ENCODE measurements around the gene GDAP2. TPM values are rescaled to one million over a fixed set of nuclear protein-coding genes. Genes with fewer than 3 reads are reported as not detected.

Gene GDAP2
- total and polyA plus RNA-seq, 3 donors from 2014 or later = 20.0 to 47.6 (median 44.7) TPM

DNA sequence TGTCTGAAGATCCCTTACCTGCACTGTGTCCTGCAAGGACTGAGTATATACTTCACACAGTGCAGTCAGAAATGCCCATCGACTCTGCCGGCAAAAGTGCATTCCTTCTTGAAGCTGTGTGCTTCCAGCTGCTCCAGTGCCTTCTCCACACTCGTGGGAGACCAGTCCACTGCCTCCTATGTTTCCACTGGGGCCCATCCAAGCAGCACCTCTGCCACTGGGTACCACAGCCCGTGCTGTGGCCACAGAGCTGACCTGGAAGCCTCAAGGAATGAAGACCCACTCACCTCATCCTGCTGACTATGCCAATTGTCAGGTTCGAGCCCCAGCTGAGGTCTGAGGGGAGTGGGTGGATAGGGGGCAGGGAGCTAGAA lies 108.1 kb downstream of the GDAP2 start:
- TF ChIP-seq, protein P1, sequence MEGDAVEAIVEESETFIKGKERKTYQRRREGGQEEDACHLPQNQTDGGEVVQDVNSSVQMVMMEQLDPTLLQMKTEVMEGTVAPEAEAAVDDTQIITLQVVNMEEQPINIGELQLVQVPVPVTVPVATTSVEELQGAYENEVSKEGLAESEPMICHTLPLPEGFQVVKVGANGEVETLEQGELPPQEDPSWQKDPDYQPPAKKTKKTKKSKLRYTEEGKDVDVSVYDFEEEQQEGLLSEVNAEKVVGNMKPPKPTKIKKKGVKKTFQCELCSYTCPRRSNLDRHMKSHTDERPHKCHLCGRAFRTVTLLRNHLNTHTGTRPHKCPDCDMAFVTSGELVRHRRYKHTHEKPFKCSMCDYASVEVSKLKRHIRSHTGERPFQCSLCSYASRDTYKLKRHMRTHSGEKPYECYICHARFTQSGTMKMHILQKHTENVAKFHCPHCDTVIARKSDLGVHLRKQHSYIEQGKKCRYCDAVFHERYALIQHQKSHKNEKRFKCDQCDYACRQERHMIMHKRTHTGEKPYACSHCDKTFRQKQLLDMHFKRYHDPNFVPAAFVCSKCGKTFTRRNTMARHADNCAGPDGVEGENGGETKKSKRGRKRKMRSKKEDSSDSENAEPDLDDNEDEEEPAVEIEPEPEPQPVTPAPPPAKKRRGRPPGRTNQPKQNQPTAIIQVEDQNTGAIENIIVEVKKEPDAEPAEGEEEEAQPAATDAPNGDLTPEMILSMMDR (IDR thresholded peaks at IDR 0.05) = no peak
- no peak for TF ChIP-seq POLR2A (IDR thresholded peaks at IDR 0.05)
- WGBS, 2 donors = 56 to 58% methylated on average over 5 of the region's 5 CpGs
- H3K4me3 ChIP-seq = no peak overlapping the region
- H3K4me1 ChIP-seq = peaks cover 9% of the 10 kb centered on the region
- DNase-seq = no peak
- intact Hi-C loops (cut with DNase I; ENCODE audit: low total_unique reads) = no loop called here
- H3K27me3 ChIP-seq = no peaks in the 10 kb centered on the region
- no peak overlapping the region for H3K27ac ChIP-seq
- no peaks in the 10 kb centered on the region for H3K9me3 ChIP-seq
- H3K36me3 ChIP-seq (ENCODE audit: low read depth, missing control alignments) = no peaks in the 10 kb centered on the region

DNA sequence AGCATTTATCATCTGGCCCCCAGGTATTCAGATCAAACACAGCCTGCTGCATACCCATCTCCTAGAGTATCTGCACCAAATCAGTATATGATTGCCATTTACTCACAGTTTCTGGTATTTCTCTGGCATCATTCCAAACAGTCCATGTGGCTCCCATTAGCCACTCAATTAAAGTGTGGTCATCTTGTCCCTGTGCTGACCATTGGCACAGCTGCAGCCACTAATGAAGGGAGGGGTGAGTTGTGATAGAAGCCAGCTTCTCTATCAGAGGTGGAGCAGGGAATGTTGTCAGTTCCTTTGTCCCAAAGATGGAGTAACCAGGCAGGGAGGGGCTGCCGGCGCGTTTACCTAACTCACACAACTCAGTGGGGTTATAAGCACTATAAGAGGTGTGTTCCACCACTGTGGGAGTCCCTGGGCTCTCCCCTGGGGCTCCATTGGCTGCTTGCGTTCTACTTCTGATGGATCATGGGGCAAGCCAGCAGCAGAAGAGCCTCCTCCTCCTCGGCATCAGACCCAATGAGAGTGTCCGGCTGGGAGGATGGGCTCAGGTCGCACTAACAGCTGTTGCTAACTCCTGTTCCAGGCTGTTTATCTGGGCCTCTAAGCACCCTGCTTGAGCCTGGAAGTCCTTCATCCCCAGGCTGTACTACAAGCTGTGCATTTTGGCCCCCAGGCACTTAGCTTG lies 108.6 kb downstream of the GDAP2 start:
- Histone ChIP-seq H3K4me1 (peaks cover 9% of the 10 kb centered on the region), H3K4me3 (no peak overlapping the region), H3K27ac (no peak overlapping the region), H3K9me3 (no peaks in the 10 kb centered on the region), H3K36me3 (ENCODE audit: low read depth, missing control alignments) (no peaks in the 10 kb centered on the region), H3K27me3 (no peaks in the 10 kb centered on the region)
- TF ChIP-seq, protein P1 (IDR thresholded peaks at IDR 0.05) = no peak
- intact Hi-C loops (cut with DNase I; ENCODE audit: low total_unique reads) = no loop called here
- 75% methylated on average over 7 of the region's 7 CpGs; no CpG with 5 or more reads in 1 of the 2 donors for WGBS, 2 donors
- no peak for DNase-seq

DNA sequence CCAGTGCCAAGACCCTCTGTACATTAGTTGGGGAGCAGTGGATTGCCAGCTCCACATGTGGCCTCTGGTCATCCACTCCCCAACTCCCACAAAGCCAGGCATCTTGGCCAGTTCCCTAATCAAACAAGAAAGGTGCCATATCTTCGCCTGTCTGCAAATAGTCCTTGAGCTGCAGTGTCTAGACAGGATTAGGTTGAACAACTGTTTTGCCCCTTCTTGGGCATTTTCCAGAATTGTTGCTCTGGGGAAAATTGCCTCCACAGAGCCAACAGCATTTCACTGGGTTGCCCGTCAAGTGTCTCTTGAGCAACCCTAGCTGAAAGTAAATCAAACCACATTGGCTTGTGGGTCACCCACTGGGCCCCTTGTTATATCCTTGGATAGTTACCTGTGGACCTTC lies 109.3 kb downstream of the GDAP2 start:
- H3K9me3 ChIP-seq = no peaks in the 10 kb centered on the region
- H3K4me1 ChIP-seq = peaks cover 4% of the 10 kb centered on the region
- no peak for DNase-seq
- intact Hi-C loops (cut with DNase I; ENCODE audit: low total_unique reads) = no loop called here
- H3K36me3 ChIP-seq (ENCODE audit: low read depth, missing control alignments) = no peaks in the 10 kb centered on the region
- no peak overlapping the region for H3K27ac ChIP-seq
- H3K4me3 ChIP-seq = no peak overlapping the region
- 51 to 75% methylated on average over 2 of the region's 2 CpGs for WGBS, 2 donors
- no peak for TF ChIP-seq POLR2A (IDR thresholded peaks at IDR 0.05)
- TF ChIP-seq, protein P1 (IDR thresholded peaks at IDR 0.05) = no peak
- no peaks in the 10 kb centered on the region for H3K27me3 ChIP-seq

DNA sequence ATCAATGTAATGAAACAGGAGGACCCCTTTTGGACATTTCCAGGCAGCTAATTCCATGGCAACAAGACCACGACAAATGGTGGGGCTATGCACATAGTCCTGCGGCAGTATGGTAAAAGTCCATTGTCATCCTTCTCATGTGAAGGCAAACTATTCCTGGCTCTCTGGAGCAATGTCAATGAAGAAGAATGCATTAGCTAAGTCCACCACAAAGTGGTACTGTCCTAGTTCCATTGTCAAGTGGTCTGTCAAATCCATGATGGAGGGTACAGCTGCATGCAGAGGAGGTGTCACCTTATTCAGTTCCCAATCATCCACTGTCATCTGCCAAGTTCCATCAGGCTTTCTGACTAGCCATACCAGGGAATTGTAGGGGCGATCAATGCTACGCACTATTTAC lies 110.1 kb downstream of the GDAP2 start:
- 68 to 99% methylated on average over 4 of the region's 4 CpGs for WGBS, 2 donors
- peaks cover 4% of the 10 kb centered on the region for H3K4me1 ChIP-seq
- intact Hi-C loops (cut with DNase I; ENCODE audit: low total_unique reads) = no loop called here
- no peaks in the 10 kb centered on the region for H3K9me3 ChIP-seq
- H3K27me3 ChIP-seq = no peaks in the 10 kb centered on the region
- TF ChIP-seq POLR2A (IDR thresholded peaks at IDR 0.05) = no peak
- TF ChIP-seq, protein P1 (IDR thresholded peaks at IDR 0.05) = no peak
- H3K36me3 ChIP-seq (ENCODE audit: low read depth, missing control alignments) = no peaks in the 10 kb centered on the region
- no peak overlapping the region for H3K27ac ChIP-seq
- DNase-seq = no peak
- no peak overlapping the region for H3K4me3 ChIP-seq

DNA sequence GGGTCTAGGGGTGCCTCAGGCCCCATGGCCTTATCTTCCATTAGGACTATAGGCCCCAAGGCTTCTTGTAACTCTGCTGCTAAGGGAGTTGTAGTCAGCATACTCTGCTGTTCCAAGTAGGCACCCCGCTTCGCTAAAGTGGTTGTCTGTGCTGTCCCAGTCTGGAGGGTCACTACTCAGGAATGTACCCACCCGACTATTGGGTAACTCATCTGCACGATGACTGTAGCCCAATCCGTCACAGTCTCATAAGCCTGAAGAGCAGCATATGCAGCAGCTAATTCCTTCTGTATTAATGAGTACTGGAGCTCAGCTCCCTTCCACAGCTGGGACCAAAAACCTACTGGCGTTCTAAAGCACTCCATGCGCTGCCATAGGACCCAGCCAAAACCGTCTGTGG lies 111.0 kb downstream of the GDAP2 start:
- H3K9me3 ChIP-seq = no peaks in the 10 kb centered on the region
- H3K4me3 ChIP-seq = no peak overlapping the region
- H3K4me1 ChIP-seq = peaks cover 8% of the 10 kb centered on the region
- DNase-seq = no peak
- no peak overlapping the region for H3K27ac ChIP-seq
- intact Hi-C loops (cut with DNase I; ENCODE audit: low total_unique reads) = no loop called here
- 96 to 98% methylated on average over 7 to 8 of the region's 8 CpGs for WGBS, 2 donors
- H3K27me3 ChIP-seq = no peaks in the 10 kb centered on the region
- no peak for TF ChIP-seq POLR2A (IDR thresholded peaks at IDR 0.05)
- TF ChIP-seq, protein P1 (IDR thresholded peaks at IDR 0.05) = no peak
- no peaks in the 10 kb centered on the region for H3K36me3 ChIP-seq (ENCODE audit: low read depth, missing control alignments)
